HG03095 (cell line): ENCODE results near the gene QRSL1.
"Not testable (repeated sequence)": the region's sequence is repeated elsewhere in the genome, so short reads cannot be mapped to it uniquely, and the experiment has no call there.

Source experiments
- ATAC-seq: cut with Tn5 transposase; IDR thresholded peaks from one replicate; pipeline ENCODE4 v1.9.1; 2021; ENCODE audit warnings: moderate library complexity; ENCODE audit not compliant: unreplicated experiment

The QRSL1 gene

DNA sequence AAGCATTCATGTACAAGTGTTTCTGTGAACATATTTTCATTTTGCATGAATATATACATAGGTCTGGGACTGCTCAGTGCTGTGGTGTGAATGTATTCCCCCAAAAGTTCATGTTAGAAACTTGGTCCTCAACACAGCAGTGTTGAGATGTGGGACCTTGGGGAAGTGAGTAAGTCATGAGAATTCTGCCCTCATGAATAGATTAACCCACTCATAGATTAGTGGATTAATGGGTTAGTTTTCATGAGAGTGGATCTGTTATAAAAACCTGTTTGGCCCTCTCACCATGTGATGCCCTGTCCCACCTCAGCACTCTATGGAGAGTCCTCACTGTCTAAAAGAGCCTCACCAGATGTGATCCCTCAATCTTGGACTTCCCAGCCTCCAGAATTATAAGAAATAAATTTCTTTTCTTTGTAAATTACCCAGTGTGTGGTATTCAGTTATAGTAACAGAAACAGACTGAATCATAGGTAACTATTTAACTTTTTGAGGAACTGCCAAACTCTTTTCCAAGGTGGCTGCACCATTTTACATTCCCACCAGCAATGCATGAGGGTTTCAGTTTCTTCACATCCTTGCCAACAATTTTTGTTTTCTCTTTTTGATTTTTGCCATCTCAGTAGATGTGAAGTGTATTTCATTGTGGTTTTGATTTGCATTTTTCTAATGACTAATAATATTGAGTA lies 45.3 kb downstream of the QRSL1 start:
- no peak for ATAC-seq

DNA sequence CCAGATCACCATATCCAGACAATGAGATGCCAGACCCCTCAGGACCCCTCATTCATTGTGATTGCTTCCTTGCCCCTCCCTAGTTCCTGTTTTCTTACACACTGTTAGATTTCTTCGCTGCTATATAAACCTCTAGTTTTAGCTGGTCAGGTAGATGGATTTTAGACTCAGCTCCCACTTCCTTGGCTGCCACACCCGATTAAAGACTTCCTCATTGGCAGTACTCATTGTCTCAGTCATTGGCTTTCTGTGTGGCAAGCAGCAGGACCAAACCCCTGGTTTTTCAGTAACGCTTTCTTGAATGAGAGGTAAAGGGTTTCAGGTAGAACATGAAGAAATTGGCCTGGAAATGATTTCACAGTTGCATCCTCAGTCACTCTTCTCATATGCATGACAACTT lies 47.9 kb downstream of the QRSL1 start:
- ATAC-seq, result no peak

DNA sequence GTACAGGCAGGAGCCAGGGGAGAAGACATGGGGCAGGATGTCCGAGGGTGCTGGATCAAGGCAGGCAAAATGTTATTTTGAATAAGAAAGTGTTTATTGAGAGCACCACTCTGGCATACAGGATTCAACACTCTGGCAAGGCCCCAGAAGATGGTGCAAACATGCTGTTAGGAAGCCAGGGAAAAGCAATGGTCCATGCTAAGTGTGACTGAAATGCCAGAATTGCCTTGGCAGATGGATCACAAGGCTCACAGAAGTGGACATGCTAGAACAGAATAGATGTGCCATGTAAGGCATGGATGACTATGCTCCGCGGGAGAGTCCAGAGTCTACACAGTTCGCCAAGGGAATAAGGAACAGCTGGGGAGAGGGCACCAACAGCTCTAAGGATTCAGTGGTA lies 54.6 kb downstream of the QRSL1 start:
- ATAC-seq, result no peak

DNA sequence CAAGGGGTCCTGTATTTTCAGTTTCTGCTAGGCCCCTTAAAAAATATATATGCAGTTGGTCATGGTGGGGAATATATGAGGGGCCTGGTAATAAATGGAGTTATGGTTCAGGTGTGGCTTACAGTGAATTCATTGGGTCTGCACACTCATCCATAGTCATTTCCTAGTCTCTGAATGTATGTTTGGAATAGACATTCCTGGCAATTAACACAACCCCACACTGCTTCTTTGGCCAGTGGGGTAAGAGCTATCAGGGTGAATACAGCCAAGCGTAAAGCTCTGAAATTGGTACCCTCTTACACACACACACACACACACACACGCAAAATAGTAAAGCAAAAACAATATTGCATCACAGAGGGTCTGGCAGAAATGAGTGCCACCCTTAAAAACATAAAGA lies 56.5 kb downstream of the QRSL1 start:
- no peak for ATAC-seq

DNA sequence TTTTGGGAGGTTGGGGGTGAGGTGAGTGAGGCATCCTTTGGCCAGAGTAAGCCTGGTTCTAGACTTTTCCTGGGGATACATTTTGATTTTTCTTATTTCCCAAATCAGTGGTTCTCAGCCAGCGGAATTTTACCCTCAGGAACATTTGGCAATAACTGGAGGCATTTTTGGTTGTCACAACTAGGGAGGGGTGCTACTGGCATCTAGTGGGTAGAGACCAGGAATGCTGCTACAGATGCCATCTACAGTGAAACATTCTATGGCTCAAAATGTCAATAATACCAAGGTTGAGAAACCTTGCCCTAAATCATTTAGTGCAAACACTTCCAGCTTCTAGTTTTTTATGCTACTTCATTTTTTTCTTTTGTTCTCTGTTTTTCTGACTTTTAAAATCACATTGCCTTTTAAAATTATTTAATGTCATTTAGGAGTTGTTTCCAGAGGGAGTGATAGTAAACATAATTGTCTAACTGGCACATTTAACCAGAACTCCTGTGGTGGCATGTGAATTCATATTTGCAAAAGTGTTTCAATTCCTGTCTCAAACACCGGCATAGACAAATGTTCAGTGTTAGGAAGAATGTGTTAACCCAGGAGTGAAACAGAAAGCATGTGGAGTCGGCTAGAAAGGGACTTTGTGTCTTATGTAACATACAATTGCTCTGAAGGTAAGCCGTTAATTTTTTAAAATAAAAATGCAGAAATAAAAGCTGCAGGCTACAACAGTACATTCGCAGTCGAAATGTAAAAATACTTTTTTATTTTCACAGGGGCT lies 59.0 kb downstream of the QRSL1 start:
- no peak for ATAC-seq

DNA sequence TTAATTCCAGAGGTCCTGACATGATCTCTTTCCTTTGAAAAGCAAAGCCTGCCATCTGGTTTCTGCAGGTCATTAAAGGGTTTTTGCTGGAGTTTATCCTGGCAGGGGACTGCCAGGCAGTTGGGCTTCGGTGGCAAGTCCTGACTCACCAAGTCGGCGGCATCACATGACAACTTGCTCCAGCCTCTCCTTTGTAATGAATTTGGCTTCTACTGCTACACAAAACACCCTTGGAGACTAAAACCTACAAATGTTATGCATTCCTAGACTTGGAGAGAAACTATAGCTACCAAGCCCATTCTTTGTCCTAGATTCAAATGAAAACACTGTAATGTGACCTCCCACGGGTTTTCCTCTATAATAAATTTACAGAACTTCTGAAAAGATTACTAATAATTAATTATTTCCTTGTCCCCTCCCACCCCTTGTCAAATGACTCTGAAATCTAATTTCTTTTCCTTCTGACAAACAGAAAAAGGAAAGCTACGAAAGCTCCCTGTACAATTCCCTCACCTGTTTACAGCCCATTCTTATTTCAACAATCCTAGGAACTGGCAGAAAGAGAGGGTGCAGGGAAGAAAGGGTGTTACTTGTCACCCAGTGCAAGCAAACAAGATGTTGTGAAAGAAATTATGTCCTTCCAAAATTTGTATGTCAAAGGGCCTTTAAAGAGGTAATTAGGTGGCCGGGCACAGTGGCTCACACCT lies 62.9 kb downstream of the QRSL1 start:
- ATAC-seq, result no peak

DNA sequence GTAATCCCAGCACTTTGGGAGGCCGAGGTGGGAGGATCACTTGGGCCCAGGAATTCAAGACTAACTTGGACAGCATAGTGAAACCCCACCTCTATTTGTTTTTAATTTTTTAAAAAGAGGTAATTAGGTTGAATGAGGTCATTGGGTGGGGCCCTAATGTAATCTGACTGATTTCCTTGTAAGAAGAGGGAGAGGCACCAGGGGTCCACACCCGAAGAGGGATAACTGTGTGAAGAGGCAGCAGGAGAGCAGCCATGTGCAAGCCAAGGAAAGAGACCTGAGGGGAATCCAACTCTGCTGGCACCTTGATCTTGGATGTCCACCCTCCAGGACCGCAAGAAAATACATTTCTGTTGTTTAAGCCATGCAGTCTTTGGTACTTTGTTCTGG lies 63.4 kb downstream of the QRSL1 start:
- ATAC-seq, result no peak

DNA sequence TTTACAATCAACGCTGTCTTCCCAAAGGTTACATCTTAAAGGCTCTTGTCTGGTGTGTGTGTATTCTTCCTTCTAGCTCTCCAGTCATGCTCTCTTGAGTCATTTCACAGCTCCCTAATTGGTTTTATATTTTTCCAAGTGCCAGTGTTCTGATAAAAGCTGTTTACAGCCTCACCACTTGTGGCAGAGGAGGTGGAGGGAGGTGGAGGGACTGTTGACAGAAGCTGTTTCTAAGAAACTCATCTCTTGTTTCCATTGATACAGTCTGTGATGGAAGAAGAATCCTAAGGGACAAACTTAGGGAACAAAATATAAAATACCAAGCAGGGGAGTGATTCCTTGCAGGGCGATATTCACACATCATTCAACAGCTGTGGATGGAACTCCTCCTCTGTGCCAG lies 64.0 kb downstream of the QRSL1 start:
- ATAC-seq, result no peak

DNA sequence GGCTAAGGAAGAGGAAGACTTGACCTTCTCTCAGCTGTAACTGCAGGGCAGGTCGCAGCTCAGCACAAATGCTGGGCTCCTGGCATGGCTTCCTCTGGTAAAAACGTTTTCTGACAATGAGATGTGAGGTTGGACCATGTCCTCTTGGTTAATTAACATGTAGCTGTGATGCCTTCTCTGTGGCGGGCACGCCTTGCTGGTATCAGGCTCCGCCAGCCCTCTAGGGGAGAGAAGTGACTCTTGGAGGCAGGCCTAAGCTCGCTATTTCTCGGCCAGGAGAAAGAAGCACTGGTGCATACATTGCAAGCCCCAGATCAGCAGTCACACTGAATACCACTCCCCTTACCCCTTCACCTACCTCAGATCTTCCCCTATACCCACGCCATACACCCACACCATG lies 65.0 kb downstream of the QRSL1 start:
- ATAC-seq, result no peak

DNA sequence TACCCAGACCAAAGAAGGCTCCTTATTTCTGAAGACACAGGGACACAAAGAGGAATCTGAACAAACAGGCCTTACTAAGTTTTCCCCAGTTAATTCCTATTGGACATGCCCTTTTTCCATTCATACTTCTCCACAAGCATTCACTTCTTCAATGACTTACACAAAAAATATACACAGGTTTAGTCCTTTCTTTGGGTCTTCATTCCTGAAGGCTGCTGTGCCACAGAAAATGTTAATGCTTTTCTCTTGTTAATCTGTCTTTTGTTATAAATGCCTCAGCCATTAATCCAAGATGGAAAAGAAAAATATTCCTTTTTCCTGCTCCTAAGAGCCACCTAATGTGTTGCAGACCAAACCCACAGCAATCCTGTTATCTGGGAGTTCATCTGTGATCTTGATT lies 71.2 kb downstream of the QRSL1 start:
- no peak for ATAC-seq

DNA sequence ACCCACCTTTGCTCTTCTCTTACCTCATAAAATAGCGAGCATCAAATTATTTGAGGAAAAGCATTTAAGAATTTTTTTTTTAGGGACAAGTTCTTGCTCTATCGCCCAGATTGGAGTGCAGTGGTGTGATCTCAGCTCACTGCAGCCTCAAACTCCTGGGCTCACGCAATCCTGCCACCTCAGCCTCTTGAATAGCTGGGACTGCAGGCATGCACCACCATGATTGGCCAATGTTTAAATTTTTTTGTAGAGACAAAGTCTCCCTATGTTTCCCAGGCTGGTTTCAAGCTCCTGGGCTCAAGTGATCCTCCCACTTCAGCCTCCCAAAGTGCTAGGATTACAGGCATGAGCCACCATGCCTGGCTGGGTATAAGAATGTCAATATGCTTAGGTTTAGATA lies 71.8 kb downstream of the QRSL1 start:
- ATAC-seq, result not testable (repeated sequence)

DNA sequence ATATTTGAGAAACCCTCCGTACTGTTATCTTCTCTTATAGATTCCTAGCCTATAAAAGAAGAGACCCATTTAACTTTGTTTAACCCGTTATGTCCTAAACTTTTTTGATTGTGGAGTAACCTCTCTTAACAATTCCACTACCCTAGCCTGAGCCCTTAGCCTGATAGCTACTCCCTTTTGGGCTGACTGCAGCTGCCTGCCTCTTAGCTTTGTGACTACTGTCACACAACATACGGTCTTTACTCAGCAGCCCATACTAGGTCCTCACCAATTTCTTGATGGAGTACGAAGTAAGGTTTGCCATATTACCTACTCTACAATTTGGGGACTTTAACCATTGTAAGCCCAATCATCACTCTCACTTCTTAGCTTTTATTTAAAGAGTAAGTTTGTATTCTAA lies 72.7 kb downstream of the QRSL1 start:
- peak; percentile 29 for ATAC-seq

DNA sequence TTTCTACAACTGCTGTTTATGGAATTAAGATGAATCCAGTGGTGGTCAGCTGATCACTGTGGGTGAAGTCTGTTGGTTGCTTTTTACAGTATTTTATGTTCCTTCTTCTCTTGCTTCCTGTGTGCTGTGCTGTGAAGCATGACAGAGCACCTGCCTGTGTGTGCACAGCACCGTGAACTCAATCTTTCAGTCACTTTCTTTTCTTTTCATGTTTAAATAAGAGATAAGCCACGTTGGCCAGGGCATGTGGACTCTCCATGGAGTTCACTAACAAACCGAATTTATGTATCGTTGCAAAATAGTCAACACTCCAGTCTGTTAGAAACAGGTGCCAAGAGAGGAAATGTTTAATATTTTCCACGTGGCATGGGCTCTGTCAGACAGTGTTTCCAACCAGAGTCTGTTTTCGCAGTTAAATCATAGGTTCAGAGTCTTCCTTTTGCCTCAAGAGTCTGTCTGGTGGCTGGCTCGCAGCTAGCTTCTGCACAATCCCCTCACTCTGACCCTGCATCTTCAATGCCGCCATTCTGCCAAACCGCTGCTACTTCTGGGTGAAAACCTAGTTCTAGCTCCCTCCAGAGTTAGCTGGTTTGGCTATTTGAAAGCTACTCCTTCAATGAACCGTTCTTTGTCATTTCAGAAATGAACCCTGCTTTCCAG lies 73.2 kb downstream of the QRSL1 start:
- peak; percentile 93 for ATAC-seq

DNA sequence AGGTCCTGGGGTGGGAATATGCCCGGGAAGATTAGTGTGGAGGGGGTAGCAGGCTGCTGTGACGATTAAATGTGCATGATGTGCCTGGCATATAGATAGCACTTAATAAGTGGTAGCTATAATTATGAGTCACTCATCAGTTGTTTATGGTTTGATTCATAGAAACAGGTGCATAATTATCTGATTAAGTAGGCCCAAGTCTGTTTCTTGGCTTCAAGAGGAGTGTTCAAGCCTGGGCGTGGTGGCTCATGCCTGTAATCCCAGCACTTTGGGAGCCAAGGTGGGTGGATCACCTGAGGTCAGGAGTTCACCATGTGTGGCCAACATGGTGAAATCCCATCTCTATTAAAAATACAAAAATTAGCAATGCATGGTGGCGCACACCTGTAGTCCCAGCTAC lies 74.9 kb downstream of the QRSL1 start:
- ATAC-seq, result no peak

DNA sequence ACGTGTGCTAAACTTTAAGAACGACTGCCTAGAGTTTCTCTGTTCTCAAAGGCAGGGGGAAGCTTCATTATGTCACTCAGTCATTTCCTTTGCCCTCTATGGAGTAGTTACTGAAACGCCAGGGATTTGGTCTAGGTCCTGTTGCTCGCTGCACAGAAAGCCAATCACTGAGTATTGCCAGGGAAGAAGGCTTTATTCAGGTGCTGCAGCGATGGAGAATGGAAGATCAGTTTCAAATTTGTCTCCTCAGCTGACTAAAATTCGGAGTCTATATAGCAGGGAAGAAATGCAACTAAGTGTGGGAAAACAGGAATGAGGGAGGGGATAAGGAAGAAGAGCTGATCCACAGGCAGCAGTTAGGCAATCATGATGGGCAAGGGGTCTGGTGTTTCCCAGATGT lies 75.8 kb downstream of the QRSL1 start:
- ATAC-seq, result no peak

DNA sequence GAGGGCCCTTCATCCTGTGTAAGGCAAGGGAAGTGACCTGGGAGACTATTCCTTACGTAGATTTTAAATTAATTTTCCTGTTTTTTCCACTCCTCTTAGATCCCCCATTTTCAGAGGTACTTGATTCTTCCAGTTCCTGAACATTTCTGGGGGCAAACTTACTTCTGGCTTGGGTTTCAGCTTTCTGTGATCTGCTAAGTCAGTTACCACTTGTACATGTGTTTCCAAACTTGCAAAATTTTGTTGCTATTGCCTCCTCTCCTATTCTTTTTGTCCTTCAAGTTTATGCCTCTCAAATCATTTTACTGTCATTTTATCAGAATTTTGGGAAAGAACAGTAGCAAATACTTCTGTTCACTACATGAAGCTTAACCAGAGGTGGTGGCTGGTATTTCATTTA lies 81.2 kb downstream of the QRSL1 start:
- no peak for ATAC-seq

DNA sequence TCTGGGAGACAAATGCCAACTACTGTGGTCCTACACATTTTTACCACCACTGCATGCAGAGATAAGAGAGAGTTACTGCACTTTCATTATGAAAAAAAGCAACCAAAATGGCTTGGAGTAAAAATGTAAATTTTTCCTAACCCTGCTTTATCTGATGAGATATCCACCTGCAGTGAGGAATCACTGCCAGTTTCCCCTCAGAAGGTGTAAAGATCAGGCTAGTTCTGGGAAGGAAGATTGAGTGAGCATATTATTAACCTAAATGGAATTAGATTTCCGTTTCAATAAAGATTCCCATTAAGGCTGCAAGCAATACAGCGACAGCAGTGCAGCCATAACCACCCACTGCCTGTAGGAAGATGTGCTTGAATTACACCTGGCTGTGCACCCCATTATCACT lies 84.9 kb downstream of the QRSL1 start:
- no peak for ATAC-seq

DNA sequence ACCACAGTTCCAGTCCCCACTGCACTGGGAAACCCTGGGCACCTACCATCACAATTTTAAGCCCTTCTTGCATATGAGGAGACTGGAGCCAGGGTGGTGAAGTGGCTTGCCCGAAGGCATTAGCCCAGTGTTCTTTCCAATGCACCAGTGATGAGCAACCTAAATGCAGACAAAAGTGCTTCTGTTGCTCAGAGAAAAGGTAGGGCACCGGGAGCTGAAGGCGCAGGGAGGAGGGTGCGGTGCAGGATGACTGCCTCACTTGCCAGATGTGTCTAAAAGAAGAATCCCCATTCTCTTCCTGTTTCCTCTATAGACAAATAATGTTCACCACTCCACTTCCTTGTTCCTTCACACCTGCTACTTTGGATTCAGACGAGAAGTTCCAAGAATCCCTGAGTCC lies 86.5 kb downstream of the QRSL1 start:
- no peak for ATAC-seq

DNA sequence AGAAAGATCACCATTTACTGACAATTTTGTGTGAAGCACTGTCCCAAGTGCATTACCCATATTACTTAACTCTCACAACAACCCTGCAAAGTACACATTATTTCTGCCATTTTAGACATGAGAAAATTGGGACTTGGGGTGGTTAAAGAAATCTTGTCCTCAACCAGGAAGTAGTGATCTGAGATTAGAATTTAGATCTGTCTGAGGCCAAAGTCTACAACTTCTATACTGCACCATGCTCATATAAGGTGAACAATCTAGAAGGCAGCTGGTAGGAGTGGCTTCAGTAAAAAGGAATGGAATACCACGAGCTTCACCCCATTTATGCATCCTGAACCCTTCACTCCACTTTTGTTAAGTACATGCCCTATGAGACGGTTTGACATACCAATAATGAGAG lies 87.6 kb downstream of the QRSL1 start:
- ATAC-seq, result no peak
